RPMI7951 (cell line): Measurements from ENCODE around the gene MTG2. TPM values are rescaled to one million over a fixed set of nuclear protein-coding genes. Genes with fewer than 3 reads are reported as not detected.

Experiments used
- DNase-seq: peaks from one replicate; pipeline ENCODE4 v3.0.0-alpha.2; 2012; ENCODE audit warnings: low read depth
- total RNA-seq: library from RNA; depleted of rRNA; stranded (reverse); fragments of >200 nt; shearing (Covaris generic); gene quantifications from 2 replicates; pipeline ENCODE4 v1.2.3, GENCODE V29; 2014

MTG2 gene
- total RNA-seq, 1 experiment from 2014 or later: 28.1 TPM

- no peak for DNase-seq
Observed at GRCh38 chr20:62205618-62206387, 23.0 kb downstream of the MTG2 start.

GRCh38 chr20:62206388-62206775 lies 23.6 kb downstream of the MTG2 start:
- DNase-seq: no peak

- DNase-seq: no peak
Observed at GRCh38 chr20:62208061-62208794, 25.4 kb downstream of the MTG2 start.

- peak; percentile 35 for DNase-seq
Observed at GRCh38 chr20:62208795-62209755, 26.2 kb downstream of the MTG2 start.

- DNase-seq: no peak
Observed at GRCh38 chr20:62209850-62210495, 27.1 kb downstream of the MTG2 start.

GRCh38 chr20:62210496-62210855 lies 27.6 kb downstream of the MTG2 start:
- no peak for DNase-seq

- no peak for DNase-seq
Observed at GRCh38 chr20:62211216-62211615, 28.4 kb downstream of the MTG2 start.

- no peak for DNase-seq
Observed at GRCh38 chr20:62211769-62212288, 29.0 kb downstream of the MTG2 start.

GRCh38 chr20:62212299-62212698 lies 29.5 kb downstream of the MTG2 start:
- no peak for DNase-seq

GRCh38 chr20:62214067-62214466 lies 31.2 kb downstream of the MTG2 start:
- DNase-seq: no peak

GRCh38 chr20:62215020-62215990 lies 32.5 kb downstream of the MTG2 start:
- DNase-seq: no peak

- DNase-seq: no peak
Observed at GRCh38 chr20:62215991-62216635, 33.3 kb downstream of the MTG2 start.

GRCh38 chr20:62216636-62217566 lies 34.1 kb downstream of the MTG2 start:
- DNase-seq: no peak

GRCh38 chr20:62217913-62218773 lies 35.3 kb downstream of the MTG2 start:
- DNase-seq: no peak

GRCh38 chr20:62219101-62219991 lies 36.5 kb downstream of the MTG2 start:
- no peak for DNase-seq

- peak; percentile 26 for DNase-seq
Observed at GRCh38 chr20:62219992-62220665, 37.3 kb downstream of the MTG2 start, which contains the start of gene HRH3. TSS of gene HRH3 (minus strand) at chr20:62220278. CDS start at chr20:62219970, 308 bp downstream.
